ENCODE measurements around the gene CEP95.
"Not testable (repeated sequence)": the region's sequence is repeated elsewhere in the genome, so short reads cannot be mapped to it uniquely, and the experiment has no call there.

The CEP95 gene, protein sequence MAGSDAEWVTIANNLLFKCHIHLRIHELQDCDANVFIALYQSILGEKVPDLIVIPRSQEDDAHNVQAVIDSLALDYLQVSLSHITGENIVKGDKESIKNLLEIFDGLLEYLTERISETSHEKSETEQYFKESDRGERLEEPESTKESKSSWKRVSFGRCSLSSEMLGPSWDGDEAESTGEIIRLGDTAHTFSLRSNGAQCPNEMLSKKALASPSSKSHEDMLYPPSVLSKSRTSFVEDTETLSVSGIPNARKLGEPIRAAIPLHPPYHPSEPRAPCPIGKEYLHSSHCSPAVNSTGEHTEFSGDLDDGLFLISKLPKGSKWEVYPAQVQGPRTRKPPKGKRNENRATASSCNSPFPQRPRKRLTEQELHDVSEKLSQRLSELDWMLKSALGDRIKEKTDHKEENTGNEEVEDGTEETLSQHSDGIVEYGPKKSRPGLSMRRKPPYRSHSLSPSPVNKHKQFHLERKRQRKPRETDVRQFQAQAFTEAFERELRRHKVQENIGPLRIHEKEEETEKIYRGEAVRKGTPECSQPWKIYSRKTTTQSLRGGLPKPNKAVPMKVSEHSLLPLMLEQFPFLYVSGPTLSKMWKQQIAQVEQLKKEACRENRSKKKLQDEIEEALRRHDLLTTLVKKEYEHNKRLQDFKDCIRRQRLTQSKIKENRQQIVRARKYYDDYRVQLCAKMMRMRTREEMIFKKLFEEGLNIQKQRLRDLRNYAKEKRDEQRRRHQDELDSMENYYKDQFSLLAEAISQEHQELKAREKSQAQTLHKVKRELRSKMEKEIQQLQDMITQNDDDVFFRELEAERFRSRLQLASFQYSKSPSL

DNA sequence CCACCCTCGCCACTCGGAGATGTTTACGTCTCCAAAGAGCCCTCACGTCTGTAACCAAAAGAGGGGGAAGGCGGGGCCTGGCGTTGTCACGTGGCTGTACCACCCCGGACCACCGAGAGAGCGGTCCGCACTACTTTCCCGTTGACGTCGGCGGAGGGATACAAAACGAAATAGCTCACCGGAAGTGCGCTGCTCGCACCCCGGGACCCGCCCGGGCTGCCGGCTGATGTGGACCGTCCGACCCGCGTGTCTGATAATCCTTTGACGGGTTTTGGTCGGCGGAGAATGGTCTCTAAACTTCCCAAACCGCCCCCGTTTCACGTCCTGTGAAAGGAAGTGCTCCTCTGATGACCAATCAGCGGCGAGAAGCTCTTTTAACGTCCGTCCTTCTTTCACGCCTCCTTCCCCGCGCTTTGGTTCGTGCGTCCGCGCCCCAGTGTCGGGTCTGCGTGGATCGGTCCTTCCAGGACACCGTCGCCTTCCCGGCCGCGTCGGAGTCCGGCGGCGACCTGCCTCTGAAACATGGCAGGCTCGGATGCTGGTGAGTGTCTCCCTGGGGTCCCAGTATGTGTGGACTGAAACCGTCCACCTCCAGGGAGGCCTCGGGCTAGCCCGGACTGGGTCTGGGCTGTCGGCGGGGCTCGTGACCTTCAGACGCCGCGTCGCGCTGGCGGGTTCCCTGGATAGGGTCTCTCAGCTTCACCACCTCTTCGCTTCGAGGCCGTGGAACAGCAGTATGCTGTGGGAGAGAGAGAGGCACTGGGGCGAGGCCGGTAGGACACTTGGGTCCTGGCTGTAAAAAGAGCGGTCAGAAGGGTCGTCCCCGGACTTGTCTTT is at the start of gene CEP95:
Gene CEP95, plus strand, starts transcription at position 402 of the 837 bp plus-strand sequence. Its CDS starts 121 bp downstream, at position 523.
- DNase-seq (ENCODE audit: extremely low read depth, low read depth): peak; percentile 99
- TF ChIP-seq, protein P1, sequence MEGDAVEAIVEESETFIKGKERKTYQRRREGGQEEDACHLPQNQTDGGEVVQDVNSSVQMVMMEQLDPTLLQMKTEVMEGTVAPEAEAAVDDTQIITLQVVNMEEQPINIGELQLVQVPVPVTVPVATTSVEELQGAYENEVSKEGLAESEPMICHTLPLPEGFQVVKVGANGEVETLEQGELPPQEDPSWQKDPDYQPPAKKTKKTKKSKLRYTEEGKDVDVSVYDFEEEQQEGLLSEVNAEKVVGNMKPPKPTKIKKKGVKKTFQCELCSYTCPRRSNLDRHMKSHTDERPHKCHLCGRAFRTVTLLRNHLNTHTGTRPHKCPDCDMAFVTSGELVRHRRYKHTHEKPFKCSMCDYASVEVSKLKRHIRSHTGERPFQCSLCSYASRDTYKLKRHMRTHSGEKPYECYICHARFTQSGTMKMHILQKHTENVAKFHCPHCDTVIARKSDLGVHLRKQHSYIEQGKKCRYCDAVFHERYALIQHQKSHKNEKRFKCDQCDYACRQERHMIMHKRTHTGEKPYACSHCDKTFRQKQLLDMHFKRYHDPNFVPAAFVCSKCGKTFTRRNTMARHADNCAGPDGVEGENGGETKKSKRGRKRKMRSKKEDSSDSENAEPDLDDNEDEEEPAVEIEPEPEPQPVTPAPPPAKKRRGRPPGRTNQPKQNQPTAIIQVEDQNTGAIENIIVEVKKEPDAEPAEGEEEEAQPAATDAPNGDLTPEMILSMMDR (IDR thresholded peaks at IDR 0.05; ENCODE audit: low read depth, low read length): no peak

DNA sequence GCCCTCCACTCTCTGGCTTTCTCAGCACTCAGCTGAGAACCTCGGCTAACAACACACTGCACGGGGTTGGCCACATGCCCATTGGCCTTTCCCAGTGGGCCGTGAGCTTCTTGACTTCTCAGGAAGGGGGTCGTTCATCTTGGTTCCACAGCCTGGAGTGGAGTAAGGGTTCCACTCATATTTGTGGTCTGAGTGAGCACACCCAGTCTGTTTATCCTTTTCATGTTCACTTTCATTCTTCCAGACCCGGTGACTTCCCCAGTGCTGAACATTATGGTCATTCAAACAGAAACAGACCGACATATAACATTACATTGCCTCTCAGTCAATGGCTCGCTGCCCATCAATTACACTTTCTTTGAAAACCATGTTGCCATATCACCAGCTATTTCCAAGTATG is 49.6 kb upstream of the CEP95 start:
- no peak for DNase-seq (ENCODE audit: extremely low read depth, low read depth)
- TF ChIP-seq, protein P1 (IDR thresholded peaks at IDR 0.05; ENCODE audit: low read depth, low read length): no peak

DNA sequence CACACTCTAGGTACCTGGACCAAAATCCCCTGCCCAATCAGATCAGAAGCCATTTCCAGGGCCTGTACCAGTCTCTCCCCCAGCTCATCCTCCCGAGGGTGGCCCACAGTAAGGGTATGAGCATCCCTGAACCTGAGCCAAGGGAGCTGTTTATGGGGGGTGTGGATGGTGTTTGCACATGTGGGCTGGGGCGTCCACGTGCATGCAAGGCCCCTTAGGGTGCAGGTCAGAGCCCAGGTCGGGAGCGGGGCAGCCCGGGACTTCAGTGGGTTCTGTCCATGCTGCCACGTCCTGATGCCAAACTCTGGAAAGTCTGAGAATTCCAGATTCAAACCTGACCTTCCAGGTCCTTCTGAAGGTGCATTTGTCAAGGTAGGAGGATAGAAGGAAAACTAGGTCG is 48.0 kb upstream of the CEP95 start:
- TF ChIP-seq, protein P1 (IDR thresholded peaks at IDR 0.05; ENCODE audit: low read depth, low read length): no peak
- no peak for DNase-seq (ENCODE audit: extremely low read depth, low read depth)

DNA sequence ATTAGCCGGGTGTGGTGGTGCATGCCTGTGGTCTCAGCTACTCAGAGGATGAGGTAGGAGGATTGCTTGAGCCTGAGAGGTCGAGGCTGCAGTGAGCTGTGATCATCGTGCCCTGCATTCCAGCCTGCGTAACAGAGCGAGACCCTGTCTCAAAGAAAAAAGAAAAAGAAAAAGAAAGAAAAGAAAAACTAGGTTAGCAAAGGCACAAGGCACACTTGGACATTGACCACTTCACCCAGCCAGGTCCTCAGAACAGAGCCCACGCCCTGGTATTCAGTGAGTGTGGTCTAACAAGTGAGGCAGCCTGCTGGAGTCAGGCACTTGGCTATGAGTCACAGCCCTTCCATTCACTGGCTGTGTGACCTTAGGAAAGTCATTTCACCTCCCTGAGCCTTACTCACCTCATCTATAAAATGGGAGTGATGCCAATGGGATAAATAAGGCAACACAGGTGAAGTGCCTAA is 47.5 kb upstream of the CEP95 start:
- DNase-seq (ENCODE audit: extremely low read depth, low read depth): no peak
- TF ChIP-seq, protein P1 (IDR thresholded peaks at IDR 0.05; ENCODE audit: low read depth, low read length): no peak

DNA sequence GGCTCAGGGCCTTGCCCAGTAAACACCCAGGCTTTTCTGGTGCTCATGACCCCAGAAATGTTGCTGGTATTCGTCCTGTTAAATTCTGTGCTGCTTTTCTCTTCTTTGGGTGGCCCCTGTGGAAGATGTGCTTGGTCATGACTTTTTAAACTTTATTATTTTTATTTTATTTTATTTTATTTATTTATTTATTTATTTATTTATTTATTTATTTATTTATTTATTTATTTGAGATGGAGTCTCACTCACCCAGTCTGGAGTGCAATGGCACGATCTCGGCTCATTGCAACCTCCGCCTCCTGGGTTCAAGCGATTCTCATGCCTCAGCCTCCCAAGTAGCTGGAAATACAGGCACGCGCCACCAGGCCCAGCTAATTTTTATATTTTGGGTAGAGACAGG is 47.0 kb upstream of the CEP95 start:
- not testable (repeated sequence) for DNase-seq (ENCODE audit: extremely low read depth, low read depth)

DNA sequence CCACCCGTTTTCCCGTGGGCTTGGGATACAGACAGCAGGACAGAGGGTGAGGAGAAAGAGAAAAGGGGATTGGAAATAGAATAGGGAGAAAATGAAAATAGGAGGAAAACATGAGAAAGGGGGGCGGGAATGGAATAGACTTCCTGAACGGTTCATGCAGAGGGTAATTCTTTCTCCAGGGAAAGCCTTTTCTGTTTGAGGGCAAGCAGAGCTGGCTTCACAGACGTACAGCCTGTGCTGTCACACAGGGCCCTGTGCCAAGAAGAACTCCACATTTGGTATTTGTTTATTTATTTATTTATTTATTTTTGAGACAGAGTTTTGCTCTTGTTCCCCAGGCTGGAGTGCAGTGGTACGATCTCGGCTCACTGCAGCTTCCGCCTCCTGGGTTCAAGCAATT is 45.8 kb upstream of the CEP95 start:
- TF ChIP-seq, protein P1 (IDR thresholded peaks at IDR 0.05; ENCODE audit: low read depth, low read length): no peak
- DNase-seq (ENCODE audit: extremely low read depth, low read depth): no peak

DNA sequence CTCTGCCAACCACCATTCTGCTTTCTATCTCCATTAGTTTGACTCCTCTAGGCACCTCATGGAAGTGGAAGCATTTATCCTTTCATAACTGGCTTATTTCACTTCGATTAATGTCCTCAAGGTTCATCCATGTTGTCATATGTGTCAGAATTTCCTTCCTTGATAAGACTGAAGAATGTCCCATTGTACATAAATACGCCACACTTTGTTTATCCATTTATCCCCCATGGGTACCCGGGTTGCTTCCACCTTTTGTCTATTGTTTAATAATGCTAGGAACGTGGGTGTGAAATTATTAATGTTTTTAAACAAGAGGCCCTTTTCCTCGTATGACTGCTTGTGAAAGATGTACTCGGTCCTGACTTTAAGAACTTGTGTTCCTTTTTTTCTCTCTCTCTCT is 45.0 kb upstream of the CEP95 start:
- DNase-seq (ENCODE audit: extremely low read depth, low read depth): no peak
- TF ChIP-seq, protein P1 (IDR thresholded peaks at IDR 0.05; ENCODE audit: low read depth, low read length): no peak
